RPMI7951 (cell line): Measurements from ENCODE around the gene HOXD9. TPM values are rescaled to one million over a fixed set of nuclear protein-coding genes. Genes with fewer than 3 reads are reported as not detected.
A peak's percentile ranks its signal among the peaks of the same experiment; 100 is the strongest.

Experiments used
- DNase-seq: peaks from one replicate; pipeline ENCODE4 v3.0.0-alpha.2; 2012; ENCODE audit warnings: low read depth
- total RNA-seq: library from RNA; depleted of rRNA; stranded (reverse); fragments of >200 nt; shearing (Covaris generic); gene quantifications from 2 replicates; pipeline ENCODE4 v1.2.3, GENCODE V29; 2014

Gene HOXD9
- total RNA-seq, 1 experiment from 2014 or later = 1.4 TPM

- no peak for DNase-seq
Observed at GRCh38 chr2:176110415-176111308, 11.9 kb upstream of the HOXD9 start.

- peak; percentile 60 for DNase-seq
Observed at GRCh38 chr2:176111309-176111663, 11.2 kb upstream of the HOXD9 start.

GRCh38 chr2:176111846-176112374, 10.6 kb upstream of the HOXD9 start:
- no peak for DNase-seq

GRCh38 chr2:176112375-176113302, 9.9 kb upstream of the HOXD9 start:
- DNase-seq = no peak

GRCh38 chr2:176114120-176114929, 8.2 kb upstream of the HOXD9 start:
- no peak for DNase-seq

- DNase-seq = no peak
Observed at GRCh38 chr2:176114930-176115625, 7.4 kb upstream of the HOXD9 start.

GRCh38 chr2:176115883-176116813, 6.4 kb upstream of the HOXD9 start, which contains the start of gene HOXD10:
HOXD10 (plus strand) TSS chr2:176116778; CDS start chr2:176116834, 56 bp downstream.
- peak; percentile 67 for DNase-seq

GRCh38 chr2:176117162-176117822, 5.2 kb upstream of the HOXD9 start:
- DNase-seq = no peak

- no peak for DNase-seq
Observed at GRCh38 chr2:176117823-176118371, 4.6 kb upstream of the HOXD9 start.

GRCh38 chr2:176118601-176119339, 3.7 kb upstream of the HOXD9 start:
- DNase-seq = peak; percentile 71

- no peak for DNase-seq
Observed at GRCh38 chr2:176120364-176121189, 1.9 kb upstream of the HOXD9 start.

- DNase-seq = no peak
Observed at GRCh38 chr2:176121190-176122051, 1.1 kb upstream of the HOXD9 start.

- no peak for DNase-seq
Observed at GRCh38 chr2:176122052-176122682, 352 bp upstream of the HOXD9 start.

- no peak for DNase-seq
Observed at GRCh38 chr2:176123411-176124109, 1.0 kb downstream of the HOXD9 start.
